ENCODE results near the gene TMEM53. TPM values are rescaled to one million over a fixed set of nuclear protein-coding genes. Genes with fewer than 3 reads are reported as not detected.

Gene TMEM53
- total RNA-seq, 4 donors from 2014 or later: 7.6 to 14.0 (median 10.3) TPM

DNA sequence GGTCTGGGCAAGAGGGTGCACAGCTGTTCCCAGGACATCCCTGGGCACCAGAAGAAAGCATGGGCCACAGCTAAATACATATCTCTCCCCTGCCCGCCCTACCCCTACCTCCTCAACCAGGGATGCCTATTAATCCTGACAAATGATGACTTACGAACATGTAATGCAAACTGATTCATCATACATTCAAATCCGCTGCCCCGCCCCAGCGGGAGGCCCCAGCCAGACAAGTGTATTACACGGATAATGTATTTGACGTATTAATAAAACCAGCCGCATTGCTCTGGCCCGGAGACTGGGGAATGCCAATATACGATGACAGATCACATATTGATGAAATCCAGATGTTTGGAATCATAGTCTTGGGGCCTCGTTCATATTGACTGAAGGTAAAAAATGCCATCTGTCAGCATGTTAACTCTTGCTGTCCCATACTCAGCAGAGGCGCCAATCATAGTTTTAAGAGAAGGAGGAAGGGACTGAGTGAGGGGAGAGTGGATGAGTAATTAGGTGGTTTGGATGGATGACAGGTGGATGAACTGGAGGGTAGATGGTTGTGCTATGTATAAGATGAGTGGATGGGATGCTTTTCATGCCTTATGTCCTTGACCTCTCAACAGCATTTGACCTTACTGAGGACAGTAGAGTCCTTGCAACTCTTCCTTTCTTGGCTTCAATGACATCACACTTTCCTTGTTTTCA, 68.2 kb downstream of the TMEM53 start:
- ATAC-seq (ENCODE audit: low FRiP score) (no peak), DNase-seq (ENCODE audit: low spot score) (no peak)
- TF ChIP-seq, protein P1, sequence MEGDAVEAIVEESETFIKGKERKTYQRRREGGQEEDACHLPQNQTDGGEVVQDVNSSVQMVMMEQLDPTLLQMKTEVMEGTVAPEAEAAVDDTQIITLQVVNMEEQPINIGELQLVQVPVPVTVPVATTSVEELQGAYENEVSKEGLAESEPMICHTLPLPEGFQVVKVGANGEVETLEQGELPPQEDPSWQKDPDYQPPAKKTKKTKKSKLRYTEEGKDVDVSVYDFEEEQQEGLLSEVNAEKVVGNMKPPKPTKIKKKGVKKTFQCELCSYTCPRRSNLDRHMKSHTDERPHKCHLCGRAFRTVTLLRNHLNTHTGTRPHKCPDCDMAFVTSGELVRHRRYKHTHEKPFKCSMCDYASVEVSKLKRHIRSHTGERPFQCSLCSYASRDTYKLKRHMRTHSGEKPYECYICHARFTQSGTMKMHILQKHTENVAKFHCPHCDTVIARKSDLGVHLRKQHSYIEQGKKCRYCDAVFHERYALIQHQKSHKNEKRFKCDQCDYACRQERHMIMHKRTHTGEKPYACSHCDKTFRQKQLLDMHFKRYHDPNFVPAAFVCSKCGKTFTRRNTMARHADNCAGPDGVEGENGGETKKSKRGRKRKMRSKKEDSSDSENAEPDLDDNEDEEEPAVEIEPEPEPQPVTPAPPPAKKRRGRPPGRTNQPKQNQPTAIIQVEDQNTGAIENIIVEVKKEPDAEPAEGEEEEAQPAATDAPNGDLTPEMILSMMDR (IDR thresholded peaks at IDR 0.05): no peak

DNA sequence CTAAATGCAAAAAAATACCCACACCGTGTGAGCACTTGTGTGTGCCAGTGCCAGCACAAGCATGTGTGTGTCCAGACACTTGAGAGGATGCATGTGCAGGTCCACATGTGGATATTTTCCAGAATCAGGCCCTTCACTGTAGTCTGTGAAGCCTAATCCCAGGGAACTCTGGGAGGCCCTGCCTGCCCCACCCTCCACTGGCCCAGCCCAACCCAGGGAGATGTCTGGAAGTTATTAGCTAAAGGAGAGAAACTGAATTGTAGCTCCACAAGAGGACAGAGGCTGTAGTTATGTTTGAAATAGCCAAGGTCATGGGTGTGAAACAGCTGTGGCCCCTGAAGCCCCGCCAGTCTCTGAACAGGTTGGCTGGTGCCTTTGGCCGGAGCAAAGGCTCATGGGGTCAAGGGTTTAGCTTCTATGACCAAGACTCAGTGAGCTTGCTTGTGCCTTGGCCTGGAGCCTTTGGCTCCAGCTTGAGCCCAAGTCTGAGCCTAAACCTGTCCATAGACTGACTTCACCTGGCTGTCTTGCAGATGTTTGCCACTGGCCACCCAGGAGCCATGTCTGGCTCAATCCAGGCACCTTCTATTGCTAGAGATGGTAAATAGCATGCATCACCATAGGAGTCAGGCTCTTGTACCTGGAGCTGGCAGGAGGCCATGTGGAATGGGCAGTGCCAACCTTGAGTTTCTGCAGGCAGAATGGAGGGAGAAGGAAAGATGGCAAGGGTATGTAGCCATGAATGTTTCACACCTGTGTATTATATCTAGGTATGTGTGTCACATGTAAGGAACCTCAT, 69.9 kb downstream of the TMEM53 start:
- TF ChIP-seq, protein P1 (IDR thresholded peaks at IDR 0.05): no peak
- no peak for ATAC-seq (ENCODE audit: low FRiP score)
- no peak for DNase-seq (ENCODE audit: low spot score)

DNA sequence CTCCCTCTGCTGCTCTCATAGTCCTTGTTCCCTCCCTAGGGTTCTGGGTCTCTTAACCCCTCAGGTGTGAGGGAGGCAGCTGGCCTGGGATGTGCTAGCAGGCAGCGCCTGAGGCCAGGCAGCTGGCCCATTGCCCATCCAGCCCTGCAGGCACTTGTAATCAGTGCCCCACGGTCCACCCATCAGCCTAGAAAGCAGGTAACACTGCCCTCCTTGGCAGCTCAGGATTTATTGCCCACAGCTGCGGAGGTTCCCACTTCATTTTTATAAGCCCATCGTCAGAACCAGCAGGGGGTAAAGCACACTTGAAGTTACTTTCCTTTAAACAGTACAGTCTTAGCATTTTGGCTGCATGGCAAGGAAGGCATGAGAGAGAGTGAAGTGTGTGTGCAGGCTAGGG, 70.6 kb downstream of the TMEM53 start:
- DNase-seq (ENCODE audit: low spot score) (no peak), ATAC-seq (ENCODE audit: low FRiP score) (no peak)
- TF ChIP-seq, protein P1 (IDR thresholded peaks at IDR 0.05): no peak

Small RNAs within 50 kb of the gene (small RNA-seq; reads per million reads assigned to genes)
- gene RNU5F-1: 0.52 reads per million

Other genes with a start within 250 kb of the TMEM53 start
- 1 to 10 TPM in 3 of 4 donors, under 1 TPM in 1; 0.47 to 2.4 (median 1.2) TPM for gene ARMH1, start 233 bp upstream of the TMEM53 start, total RNA-seq
- gene RNU5D-1, start 56.7 kb upstream of the TMEM53 start, total RNA-seq: not detected
- 1 to 10 TPM in 2 of 4 donors, under 1 TPM in 2; 0.19 to 2.8 (median 0.93) TPM for gene KIF2C, start 65.4 kb upstream of the TMEM53 start, total RNA-seq
- gene RPS8, start 101.1 kb upstream of the TMEM53 start, total RNA-seq: 1,000 to 10,000 TPM; 1,945 to 2,684 (median 2,276) TPM
- gene BEST4, start 113.7 kb upstream of the TMEM53 start, total RNA-seq: under 1 TPM in 1 of 4 donors, not detected in 3; 0.24 TPM
- gene PLK3, start 125.9 kb upstream of the TMEM53 start, total RNA-seq: 100 to 1,000 TPM in 1 of 4 donors, 10 to 100 TPM in 3; 27.6 to 156 (median 73.9) TPM
- gene DYNLT4, start 132.9 kb upstream of the TMEM53 start, total RNA-seq: 1 to 10 TPM in 1 of 4 donors, under 1 TPM in 1, not detected in 2; 0.65 to 6.3 TPM
- gene BTBD19, start 134.0 kb upstream of the TMEM53 start, total RNA-seq: 10 to 100 TPM in 2 of 4 donors, 1 to 10 TPM in 2; 7.5 to 29.8 (median 12.2) TPM
- gene PTCH2, start 168.8 kb upstream of the TMEM53 start, total RNA-seq: under 1 TPM; 0.09 to 0.63 (median 0.43) TPM